ENCODE results near the gene RALY.

- TF ChIP-seq, protein P1, sequence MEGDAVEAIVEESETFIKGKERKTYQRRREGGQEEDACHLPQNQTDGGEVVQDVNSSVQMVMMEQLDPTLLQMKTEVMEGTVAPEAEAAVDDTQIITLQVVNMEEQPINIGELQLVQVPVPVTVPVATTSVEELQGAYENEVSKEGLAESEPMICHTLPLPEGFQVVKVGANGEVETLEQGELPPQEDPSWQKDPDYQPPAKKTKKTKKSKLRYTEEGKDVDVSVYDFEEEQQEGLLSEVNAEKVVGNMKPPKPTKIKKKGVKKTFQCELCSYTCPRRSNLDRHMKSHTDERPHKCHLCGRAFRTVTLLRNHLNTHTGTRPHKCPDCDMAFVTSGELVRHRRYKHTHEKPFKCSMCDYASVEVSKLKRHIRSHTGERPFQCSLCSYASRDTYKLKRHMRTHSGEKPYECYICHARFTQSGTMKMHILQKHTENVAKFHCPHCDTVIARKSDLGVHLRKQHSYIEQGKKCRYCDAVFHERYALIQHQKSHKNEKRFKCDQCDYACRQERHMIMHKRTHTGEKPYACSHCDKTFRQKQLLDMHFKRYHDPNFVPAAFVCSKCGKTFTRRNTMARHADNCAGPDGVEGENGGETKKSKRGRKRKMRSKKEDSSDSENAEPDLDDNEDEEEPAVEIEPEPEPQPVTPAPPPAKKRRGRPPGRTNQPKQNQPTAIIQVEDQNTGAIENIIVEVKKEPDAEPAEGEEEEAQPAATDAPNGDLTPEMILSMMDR (conservative IDR thresholded peaks at IDR 0.05) = no peak
- TF ChIP-seq EZH2 (IDR thresholded peaks at IDR 0.05; ENCODE audit: low read depth) = no peak
These were observed 8.4 kb upstream of the RALY start for GRCh38 chr20:33985280-33985679.
